ENCODE results near the gene MEGF6. TPM values are rescaled to one million over a fixed set of nuclear protein-coding genes. Genes with fewer than 3 reads are reported as not detected.

The MEGF6 gene
- total RNA-seq, 2 donors from 2014 or later, result 22.4 to 24.9 TPM

DNA sequence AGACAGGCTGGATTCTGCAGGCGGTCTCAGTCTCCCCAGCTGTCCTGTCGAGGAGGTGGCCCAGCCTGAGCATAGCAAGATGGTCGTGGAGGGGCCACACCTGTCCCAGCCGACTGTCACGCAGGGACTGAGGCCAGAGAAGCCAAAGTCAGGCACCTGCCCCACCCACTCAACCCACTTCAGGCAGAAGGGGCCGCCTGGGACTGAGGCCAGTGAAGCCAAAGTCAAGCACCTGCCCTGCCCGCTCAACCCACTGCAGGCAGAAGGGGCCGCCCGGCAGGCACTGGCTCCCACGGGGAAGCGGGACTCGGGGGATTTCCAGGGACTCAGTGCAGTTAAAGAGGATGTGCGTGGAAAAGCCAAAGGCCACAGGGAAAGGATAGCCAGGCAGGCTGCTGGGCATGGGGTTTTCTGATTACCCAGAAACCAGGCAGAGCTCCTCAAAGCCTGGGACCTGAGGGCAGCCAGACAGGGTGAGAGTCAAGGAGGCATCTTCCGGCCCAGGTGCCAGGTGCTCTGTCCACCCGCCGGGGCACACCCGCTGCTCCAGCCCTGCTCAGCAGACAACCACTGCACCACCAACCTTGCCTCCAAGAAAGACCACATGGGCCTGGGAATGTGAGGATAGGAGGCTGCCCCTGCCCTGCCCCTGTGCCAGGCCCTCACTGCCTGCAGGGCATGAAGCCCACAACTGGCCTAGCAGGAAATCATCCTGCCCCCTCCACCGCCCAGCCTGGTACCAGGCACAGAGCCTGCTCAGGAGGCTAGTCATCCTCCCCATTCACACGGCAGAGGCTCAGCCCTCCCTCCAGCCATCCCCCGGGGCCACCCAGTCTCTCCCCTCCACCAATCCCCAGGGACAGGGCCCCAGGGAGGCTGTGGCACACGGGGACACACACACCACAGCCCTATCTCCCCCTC is 41.0 kb downstream of the MEGF6 start:
- ATAC-seq, result no peak
- 70 to 79% methylated on average over 8 to 21 of the region's 21 CpGs for WGBS, 2 donors
- no peaks in the 10 kb centered on the region for H3K9me3 ChIP-seq
- no peak overlapping the region for H3K4me3 ChIP-seq
- DNase-seq, result no peak
- H3K36me3 ChIP-seq (replicated peaks in 1 of 2; ENCODE audit: insufficient read depth in 1 of 2, low read depth in 2 of 2), result no peaks in the 10 kb centered on the region
- no peak overlapping the region for H3K27ac ChIP-seq
- no peak for TF ChIP-seq POLR2A (IDR thresholded peaks at IDR 0.05)
- TF ChIP-seq, protein P1, sequence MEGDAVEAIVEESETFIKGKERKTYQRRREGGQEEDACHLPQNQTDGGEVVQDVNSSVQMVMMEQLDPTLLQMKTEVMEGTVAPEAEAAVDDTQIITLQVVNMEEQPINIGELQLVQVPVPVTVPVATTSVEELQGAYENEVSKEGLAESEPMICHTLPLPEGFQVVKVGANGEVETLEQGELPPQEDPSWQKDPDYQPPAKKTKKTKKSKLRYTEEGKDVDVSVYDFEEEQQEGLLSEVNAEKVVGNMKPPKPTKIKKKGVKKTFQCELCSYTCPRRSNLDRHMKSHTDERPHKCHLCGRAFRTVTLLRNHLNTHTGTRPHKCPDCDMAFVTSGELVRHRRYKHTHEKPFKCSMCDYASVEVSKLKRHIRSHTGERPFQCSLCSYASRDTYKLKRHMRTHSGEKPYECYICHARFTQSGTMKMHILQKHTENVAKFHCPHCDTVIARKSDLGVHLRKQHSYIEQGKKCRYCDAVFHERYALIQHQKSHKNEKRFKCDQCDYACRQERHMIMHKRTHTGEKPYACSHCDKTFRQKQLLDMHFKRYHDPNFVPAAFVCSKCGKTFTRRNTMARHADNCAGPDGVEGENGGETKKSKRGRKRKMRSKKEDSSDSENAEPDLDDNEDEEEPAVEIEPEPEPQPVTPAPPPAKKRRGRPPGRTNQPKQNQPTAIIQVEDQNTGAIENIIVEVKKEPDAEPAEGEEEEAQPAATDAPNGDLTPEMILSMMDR (IDR thresholded peaks at IDR 0.05), result no peak
- H3K27me3 ChIP-seq, result no peaks in the 10 kb centered on the region
- H3K4me1 ChIP-seq, result no peaks in the 10 kb centered on the region
- intact Hi-C loops (cut with DNase I), result no loop called here

DNA sequence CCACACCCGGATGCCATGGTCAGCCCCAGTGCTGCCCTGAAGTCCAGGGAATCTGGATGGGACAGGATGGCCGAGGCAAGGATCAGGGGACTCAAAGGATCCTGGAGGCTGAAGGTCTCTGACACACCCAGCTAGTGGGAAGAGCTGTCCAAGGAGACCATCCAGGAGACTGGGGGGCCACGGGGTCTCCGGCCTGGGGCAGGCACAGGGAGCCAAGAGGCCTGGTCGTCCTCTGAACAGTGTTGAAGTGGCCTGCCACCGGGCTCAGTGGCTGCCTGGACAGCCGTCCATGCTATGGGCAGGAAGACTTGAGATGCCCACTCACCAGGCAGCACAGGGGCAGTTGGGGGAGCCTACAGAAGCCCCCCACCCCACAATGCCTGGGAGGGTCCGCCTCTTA is 41.9 kb downstream of the MEGF6 start:
- Histone ChIP-seq H3K4me1 (no peaks in the 10 kb centered on the region), H3K4me3 (no peak overlapping the region), H3K36me3 (replicated peaks in 1 of 2; ENCODE audit: insufficient read depth in 1 of 2, low read depth in 2 of 2) (no peaks in the 10 kb centered on the region), H3K27ac (no peak overlapping the region), H3K9me3 (no peaks in the 10 kb centered on the region), H3K27me3 (no peaks in the 10 kb centered on the region)
- DNase-seq, result no peak
- no peak for ATAC-seq
- 69 to 74% methylated on average over 4 to 7 of the region's 8 CpGs for WGBS, 2 donors
- intact Hi-C loops (cut with DNase I), result no loop called here
- no peak for TF ChIP-seq POLR2A (IDR thresholded peaks at IDR 0.05)
- TF ChIP-seq, protein P1 (IDR thresholded peaks at IDR 0.05), result no peak

DNA sequence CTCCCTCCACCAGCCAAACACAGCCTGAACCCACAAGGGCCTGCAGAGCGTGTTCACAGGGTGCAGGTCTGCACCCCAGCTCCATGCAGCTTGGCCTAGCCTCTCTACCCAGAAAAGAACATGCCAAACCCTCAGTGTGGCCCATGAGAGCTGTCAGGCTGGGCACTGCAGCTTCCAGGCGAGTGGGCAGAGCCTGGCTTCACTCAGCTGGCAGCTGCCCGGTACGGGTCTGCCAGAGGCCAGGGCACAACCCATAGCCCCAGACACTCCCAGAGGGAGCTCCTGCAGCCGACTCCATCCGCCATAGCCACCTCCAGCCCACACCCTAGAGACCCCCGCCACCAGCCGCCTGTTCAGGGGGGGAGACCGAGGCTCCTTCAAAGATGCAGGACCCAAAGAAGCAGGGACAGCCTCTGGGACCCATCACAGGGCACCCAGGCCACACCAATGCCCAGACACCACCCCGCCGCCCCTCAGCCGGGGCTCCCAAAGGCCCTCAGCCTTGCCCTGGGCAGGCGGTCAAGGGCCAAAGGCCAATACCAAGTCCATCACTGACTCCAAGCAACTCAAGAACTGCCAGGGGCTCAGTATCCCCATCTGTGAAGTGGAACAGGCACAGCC is 42.4 kb downstream of the MEGF6 start:
- DNase-seq (no peak), ATAC-seq (no peak)
- intact Hi-C loops (cut with DNase I), result no loop called here
- no peaks in the 10 kb centered on the region for H3K4me1 ChIP-seq
- TF ChIP-seq, protein P1 (IDR thresholded peaks at IDR 0.05), result no peak
- no peak for TF ChIP-seq POLR2A (IDR thresholded peaks at IDR 0.05)
- H3K4me3 ChIP-seq, result no peak overlapping the region
- H3K27ac ChIP-seq, result no peak overlapping the region
- H3K9me3 ChIP-seq, result no peaks in the 10 kb centered on the region
- no peaks in the 10 kb centered on the region for H3K27me3 ChIP-seq
- 82 to 92% methylated on average over 4 to 13 of the region's 13 CpGs for WGBS, 2 donors
- no peaks in the 10 kb centered on the region for H3K36me3 ChIP-seq (replicated peaks in 1 of 2; ENCODE audit: insufficient read depth in 1 of 2, low read depth in 2 of 2)

DNA sequence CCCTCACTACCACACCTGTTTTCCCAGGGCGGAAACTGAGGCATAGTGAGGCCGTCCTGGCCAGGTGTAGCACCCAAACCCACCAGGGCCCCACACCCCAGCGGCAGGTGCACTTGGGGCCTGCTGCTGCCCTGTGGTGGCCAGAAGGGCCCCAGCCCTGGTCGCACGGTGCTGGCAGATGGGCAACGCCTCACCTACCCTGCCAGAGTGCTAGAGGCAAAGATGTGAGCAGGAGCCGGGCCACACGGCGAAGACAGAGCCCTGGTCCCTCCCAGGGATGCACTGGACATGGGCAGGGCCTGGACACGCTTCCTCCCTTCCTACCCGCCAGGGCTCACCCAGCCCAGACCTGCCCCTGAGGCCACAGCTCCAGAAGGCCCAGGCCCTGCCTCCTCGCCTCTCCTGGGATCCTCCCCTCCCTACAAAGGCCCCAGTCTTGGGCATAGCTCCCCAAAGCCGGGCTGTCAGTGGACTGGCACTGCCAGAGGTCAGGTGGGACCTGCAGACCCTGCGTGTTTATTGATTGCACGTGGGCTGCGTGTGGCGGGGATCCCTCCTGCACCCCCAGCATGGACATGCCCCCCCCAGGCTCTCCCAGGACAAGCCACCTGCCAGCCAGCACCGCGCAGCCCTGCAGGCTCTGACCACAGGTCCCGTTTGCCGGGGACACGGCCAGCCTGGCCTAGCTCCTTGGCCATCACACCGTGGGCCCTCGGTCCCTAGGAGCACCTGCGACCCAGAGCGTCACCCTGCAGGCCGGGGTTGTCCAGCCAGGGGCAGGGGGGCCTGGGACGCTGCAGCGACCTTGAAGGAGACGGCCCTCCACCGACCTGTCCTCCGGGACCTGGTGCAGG is 44.1 kb downstream of the MEGF6 start:
- intact Hi-C loops (cut with DNase I), result no loop called here
- TF ChIP-seq, protein P1 (IDR thresholded peaks at IDR 0.05), result no peak
- peak in 1 of 3 donors; percentile 4 for TF ChIP-seq POLR2A (IDR thresholded peaks at IDR 0.05)
- no peak for ATAC-seq

More for the DNA sequence above, 44.1 kb downstream of the MEGF6 start:
- 80 to 87% methylated on average over 15 to 31 of the region's 32 CpGs for WGBS, 2 donors
- no peak for DNase-seq
- H3K4me1 ChIP-seq, result no peaks in the 10 kb centered on the region
- no peaks in the 10 kb centered on the region for H3K36me3 ChIP-seq (replicated peaks in 1 of 2; ENCODE audit: insufficient read depth in 1 of 2, low read depth in 2 of 2)
- no peak overlapping the region for H3K27ac ChIP-seq
- H3K4me3 ChIP-seq, result no peak overlapping the region
- H3K27me3 ChIP-seq, result no peaks in the 10 kb centered on the region
- no peaks in the 10 kb centered on the region for H3K9me3 ChIP-seq

Measured in body of pancreas (tissue), 4 donors.